ENCODE measurements around the gene MEGF8. TPM values are rescaled to one million over a fixed set of nuclear protein-coding genes. Genes with fewer than 3 reads are reported as not detected.

Gene MEGF8
- total and polyA plus RNA-seq, 8 donors: 7.3 to 15.9 (median 9.0) TPM

DNA sequence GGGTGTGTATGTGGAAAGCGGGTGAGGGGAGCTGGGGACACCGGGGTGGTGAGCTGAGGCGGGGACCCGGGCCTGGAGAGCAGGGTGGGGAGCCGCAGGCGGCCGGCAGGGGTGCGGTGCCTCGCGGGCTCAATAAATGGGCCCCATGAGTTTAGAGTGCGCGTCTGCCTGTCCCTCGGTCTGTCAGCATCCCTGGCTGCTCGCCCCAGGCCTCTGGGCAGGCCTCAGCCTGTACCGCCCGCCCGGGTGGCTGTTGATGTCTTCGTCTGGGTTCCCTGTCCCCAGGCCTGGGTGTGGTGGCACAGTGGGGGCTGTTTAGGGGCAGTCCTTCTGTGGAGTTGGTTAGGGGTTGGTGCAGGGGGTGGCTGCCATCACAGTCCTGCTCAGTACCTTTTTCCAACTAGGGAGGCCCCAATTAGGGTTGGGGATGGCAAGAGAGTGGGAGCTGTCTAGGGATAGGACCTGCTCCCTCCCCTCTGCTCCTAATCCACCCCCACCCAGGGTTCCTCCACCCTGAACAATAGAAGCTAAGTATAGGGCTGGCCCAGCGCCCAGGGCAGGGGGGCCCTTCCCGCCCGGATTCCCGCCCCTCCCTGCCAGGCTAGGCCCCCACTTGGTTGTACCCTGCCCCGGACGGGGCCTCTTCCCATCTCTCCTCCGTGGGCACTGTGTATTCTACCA, 44.1 kb upstream of the MEGF8 start:
- FAIRE-seq: no peak
- DNase-seq: peak in 4 of 6 donors; percentile 52 to 86 (median 68)
- Histone ChIP-seq H3K36me3 (no peaks in the 10 kb centered on the region), H3K27ac (peak overlapping the region; percentile 70 to 90 (median 78)), H3K27me3 (no peaks in the 10 kb centered on the region), H3K4me3 (peak overlapping the region in 3 of 4 donors; percentile 60 to 62 (median 60)), H3K4me1 (peaks cover 20 to 54% (median 29%) of the 10 kb centered on the region in 3 donors), H3K9me3 (no peaks in the 10 kb centered on the region)
- 35 to 41% methylated on average over 19 to 25 of the region's 25 CpGs for WGBS, 2 donors
- TF ChIP-seq, protein P1, sequence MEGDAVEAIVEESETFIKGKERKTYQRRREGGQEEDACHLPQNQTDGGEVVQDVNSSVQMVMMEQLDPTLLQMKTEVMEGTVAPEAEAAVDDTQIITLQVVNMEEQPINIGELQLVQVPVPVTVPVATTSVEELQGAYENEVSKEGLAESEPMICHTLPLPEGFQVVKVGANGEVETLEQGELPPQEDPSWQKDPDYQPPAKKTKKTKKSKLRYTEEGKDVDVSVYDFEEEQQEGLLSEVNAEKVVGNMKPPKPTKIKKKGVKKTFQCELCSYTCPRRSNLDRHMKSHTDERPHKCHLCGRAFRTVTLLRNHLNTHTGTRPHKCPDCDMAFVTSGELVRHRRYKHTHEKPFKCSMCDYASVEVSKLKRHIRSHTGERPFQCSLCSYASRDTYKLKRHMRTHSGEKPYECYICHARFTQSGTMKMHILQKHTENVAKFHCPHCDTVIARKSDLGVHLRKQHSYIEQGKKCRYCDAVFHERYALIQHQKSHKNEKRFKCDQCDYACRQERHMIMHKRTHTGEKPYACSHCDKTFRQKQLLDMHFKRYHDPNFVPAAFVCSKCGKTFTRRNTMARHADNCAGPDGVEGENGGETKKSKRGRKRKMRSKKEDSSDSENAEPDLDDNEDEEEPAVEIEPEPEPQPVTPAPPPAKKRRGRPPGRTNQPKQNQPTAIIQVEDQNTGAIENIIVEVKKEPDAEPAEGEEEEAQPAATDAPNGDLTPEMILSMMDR (IDR thresholded peaks at IDR 0.05): no peak
- peak in 1 of 4 donors; percentile 1 for ATAC-seq
- intact Hi-C loops (cut with DNase I): no loop called here

DNA sequence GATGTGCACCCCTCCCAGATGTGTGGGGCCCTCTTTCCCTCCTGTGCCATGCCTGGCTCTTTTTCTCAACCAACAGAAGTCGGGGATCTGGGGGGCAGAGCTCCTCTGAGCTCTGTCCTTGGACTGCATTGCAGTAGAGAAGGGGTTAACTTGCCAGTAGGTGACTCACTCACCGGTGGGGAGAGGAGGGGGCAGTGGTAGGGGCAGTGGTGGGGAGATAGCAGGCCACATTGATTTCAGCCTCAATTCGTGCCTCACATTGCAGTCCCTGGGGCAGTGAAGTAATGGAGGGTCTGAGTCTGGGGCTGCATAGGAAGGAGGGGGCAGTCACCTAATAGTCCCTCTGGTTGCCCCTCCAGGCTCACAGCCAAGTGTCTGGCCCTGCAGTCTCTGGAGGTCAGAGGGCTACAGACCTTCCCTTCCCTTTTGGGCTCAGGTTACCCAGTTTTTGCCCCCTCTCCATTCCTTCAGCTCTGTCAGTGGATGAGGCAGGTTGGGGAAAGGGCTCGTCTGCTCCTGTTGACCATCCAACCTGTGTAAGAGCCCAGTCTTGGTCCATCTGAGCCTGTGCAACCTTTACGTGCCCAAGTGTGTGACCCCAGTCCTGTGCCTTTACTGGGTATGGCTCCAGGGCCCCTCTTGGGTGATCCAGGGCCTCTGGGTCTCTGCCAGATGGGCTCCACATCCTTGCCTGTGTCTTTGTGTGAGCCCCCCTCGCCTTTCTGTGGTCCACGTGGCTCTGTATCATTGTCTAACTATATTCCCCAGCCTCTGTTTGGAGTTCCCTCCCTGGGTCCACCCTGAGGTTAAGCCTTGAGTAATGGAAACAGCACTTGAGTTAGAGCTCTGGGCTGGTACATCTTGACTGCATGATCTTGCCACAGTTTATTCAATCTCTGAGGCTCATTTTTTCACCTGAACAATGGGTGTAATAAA, 43.3 kb upstream of the MEGF8 start:
- peaks cover 0 to 1% (median under 1%) of the 10 kb centered on the region in 3 donors for H3K36me3 ChIP-seq
- FAIRE-seq (no peak), DNase-seq (peak in 4 of 6 donors; percentile 59 to 69 (median 62)), ATAC-seq (no peak)
- H3K4me1 ChIP-seq: peaks cover 20 to 54% (median 29%) of the 10 kb centered on the region in 3 donors
- no peaks in the 10 kb centered on the region for H3K27me3 ChIP-seq
- H3K27ac ChIP-seq: peak overlapping the region; percentile 70 to 90 (median 78)
- intact Hi-C loops (cut with DNase I): no loop called here
- TF ChIP-seq, protein P1 (IDR thresholded peaks at IDR 0.05): no peak
- H3K9me3 ChIP-seq: no peaks in the 10 kb centered on the region
- 38 to 39% methylated on average over 7 of the region's 7 CpGs for WGBS, 2 donors
- H3K4me3 ChIP-seq: peak overlapping the region in 2 of 4 donors; percentile 60 to 62

DNA sequence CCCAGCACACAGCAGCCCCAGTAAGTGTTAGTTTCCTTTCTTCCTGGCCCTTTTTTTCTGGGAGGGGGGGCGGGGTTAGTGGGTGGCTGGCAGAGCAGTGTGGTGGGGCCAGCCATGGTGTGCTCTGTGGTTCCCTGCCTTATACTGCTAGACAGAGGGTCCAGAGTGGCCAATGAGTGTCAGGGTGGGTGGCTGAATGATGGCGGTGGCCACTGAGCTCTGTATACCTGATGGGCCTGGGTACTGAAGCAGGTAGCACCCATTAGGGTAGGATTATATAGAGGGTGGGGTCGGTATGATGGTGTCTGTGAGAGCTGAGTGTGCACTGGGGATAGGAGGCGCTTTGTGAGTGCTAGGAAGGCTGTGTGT, 42.6 kb upstream of the MEGF8 start:
- H3K27me3 ChIP-seq: no peaks in the 10 kb centered on the region
- peak overlapping the region in 3 of 4 donors; percentile 67 to 90 (median 81) for H3K27ac ChIP-seq
- peaks cover 5 to 8% (median 7%) of the 10 kb centered on the region in 3 donors for H3K36me3 ChIP-seq
- H3K4me1 ChIP-seq: peaks cover 20 to 50% (median 26%) of the 10 kb centered on the region in 3 donors
- H3K4me3 ChIP-seq: peak overlapping the region in 2 of 4 donors; percentile 44 to 54
- 51% methylated on average over 4 of the region's 4 CpGs for WGBS, 2 donors
- H3K9me3 ChIP-seq: no peaks in the 10 kb centered on the region
- FAIRE-seq: no peak
- intact Hi-C loops (cut with DNase I): no loop called here
- ATAC-seq: no peak
- DNase-seq: no peak
- TF ChIP-seq, protein P1 (IDR thresholded peaks at IDR 0.05): no peak

DNA sequence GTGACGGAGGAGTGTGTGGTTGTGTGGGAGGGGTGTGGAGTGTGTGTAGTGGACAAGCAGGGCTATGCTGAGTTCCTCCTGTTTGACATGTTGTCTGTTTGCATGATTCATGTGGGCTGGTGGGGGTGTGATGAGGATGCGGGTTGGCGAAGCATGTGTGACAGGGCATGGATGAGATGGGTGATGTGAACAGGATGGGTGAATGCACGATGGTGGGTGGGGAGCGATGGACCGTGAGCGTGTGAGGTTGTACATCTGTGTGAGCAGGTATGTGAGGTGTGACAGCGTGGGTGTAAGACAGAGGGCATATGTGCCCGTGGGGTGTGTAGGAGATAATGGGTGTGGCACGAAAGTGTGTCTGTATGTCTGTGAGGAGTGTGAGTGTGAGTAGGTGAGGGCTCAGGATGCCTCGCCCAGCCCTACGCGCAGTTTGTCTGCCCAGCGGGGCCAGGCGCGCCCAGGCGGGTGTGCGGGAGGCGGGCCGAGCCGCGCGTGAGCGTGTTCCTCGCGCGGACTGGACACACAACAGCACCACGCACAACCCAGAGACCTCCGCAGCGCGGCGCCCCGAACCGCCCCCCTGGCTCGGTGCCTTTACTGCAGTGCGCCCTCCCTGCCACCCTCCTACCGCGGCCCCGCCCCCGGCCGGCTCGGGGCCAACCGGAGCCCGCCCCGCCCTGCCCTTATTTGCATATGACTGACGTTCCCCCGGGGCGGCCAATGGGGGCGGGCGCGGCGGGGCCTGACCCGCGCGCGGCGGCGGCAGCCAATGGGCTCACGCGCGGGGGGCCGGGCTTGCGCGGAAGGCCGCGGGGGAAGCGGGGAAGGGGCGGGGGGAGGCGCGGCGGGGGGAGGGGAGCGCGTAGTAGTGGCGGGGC, 42.0 kb upstream of the MEGF8 start:
- 1% methylated on average over 37 to 66 of the region's 74 CpGs for whole genome bisulfite sequencing, 2 donors
- no peaks in the 10 kb centered on the region for H3K9me3 ChIP-seq
- TF ChIP-seq, protein P1 (IDR thresholded peaks at IDR 0.05): no peak
- peak overlapping the region; percentile 28 to 54 (median 42) for H3K4me3 ChIP-seq
- no peaks in the 10 kb centered on the region for H3K27me3 ChIP-seq
- intact Hi-C loops (cut with DNase I): no loop called here
- peaks cover 5 to 13% (median 9%) of the 10 kb centered on the region in 3 donors for H3K36me3 ChIP-seq
- DNase-seq (peak; percentile 95 to 98 (median 97)), ATAC-seq (peak; percentile 74 to 80 (median 77)), FAIRE-seq (no peak)
- H3K27ac ChIP-seq: peak overlapping the region; percentile 67 to 90 (median 76)
- peaks cover 20 to 44% (median 20%) of the 10 kb centered on the region in 3 donors for H3K4me1 ChIP-seq
